Astrocyte (in vitro differentiated cells and primary cell): Measurements from ENCODE around the gene TPH2.

ENCODE experiments used
- EZH2 ChIP-seq: IDR thresholded peaks from 2 replicates; pipeline ENCODE4 v1.6.1; 2012; ENCODE audit warnings: mild to moderate bottlenecking, low read length, inconsistent platforms; ENCODE audit not compliant: insufficient read depth
- TF ChIP-seq, protein P1 (sequence below): IDR thresholded peaks from 2 replicates; pipeline ENCODE4 v1.5.1; 2011; ENCODE audit warnings: low read depth, mild to moderate bottlenecking, inconsistent platforms, low read length, moderate library complexity; ENCODE audit not compliant: insufficient read depth

DNA sequence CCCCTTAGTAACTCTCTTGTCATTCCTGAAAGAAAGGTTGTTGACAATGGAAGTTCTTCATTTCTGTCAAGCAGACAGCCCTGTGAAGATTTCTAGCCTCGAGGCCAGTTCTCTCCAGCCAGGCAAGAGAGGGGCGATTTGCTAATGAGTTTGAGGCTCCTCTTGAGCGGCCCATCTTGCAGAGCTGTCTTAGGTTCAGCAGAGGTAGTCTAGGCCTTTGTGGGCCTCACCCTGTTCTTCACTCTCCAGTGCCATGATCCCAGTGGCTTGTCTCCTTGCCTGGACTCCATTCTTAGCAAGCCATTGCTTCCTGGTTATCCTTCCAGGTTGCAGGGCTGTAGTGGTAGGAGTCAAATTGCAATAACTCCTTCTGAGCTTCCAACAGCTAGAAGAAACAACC, 9.7 kb downstream of the TPH2 start:
- TF ChIP-seq, protein P1, sequence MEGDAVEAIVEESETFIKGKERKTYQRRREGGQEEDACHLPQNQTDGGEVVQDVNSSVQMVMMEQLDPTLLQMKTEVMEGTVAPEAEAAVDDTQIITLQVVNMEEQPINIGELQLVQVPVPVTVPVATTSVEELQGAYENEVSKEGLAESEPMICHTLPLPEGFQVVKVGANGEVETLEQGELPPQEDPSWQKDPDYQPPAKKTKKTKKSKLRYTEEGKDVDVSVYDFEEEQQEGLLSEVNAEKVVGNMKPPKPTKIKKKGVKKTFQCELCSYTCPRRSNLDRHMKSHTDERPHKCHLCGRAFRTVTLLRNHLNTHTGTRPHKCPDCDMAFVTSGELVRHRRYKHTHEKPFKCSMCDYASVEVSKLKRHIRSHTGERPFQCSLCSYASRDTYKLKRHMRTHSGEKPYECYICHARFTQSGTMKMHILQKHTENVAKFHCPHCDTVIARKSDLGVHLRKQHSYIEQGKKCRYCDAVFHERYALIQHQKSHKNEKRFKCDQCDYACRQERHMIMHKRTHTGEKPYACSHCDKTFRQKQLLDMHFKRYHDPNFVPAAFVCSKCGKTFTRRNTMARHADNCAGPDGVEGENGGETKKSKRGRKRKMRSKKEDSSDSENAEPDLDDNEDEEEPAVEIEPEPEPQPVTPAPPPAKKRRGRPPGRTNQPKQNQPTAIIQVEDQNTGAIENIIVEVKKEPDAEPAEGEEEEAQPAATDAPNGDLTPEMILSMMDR = no peak
- TF ChIP-seq EZH2 = no peak
